Stimulated activated CD4-positive, alpha-beta T cell treated with anti-CD3 and anti-CD28 coated beads, Interleukin-15, amount 100 ng/mL, for 24 hours (primary cell): ENCODE measurements around the gene PRPF19.

ENCODE experiments used
- DNase-seq: peaks from one replicate; pipeline ENCODE4 v3.0.0-alpha.2; 2020

The PRPF19 gene

DNA sequence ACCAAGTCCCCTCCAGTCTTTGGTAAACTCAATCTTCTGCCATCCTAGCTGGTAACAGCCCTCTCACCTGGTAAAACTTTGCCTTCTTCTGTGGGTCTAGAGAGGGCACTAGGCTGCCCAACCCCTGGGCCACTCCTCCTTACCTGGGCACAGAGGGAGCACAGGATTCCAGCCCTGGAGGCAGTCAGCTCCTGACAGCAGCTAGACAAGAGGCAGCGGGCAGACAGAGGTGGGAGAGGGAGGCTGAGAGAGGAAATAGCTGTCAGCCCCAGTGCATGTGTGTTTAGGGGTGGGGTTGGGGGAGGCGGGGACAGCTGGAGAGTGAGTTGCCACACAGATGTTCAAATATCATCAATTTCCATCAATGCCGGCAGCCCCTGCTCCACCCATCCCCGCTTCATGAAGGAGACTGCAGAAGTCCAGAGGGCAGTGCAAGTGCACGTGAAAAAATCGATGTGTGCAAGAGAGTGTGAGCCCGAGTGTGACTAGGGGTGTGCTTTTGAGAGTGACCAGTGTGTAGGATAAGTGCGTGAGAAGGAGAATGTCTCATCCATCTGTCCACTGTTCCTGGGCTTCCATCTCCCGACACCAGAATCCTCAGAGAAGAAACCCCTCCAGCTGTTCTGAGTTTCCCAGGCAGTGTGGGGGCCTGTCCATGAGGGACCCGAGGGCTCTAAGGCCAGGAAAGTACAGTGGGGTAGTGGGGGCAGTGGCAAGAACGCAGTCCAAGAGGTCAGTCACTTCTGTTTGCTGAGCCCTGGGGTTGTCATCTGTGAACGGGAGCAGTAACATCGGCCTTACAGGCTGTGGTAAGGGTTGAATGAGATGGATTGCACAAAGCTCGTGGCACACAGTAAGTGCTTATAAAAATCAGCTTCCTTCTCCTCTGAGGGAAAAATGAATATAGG, 50.4 kb downstream of the PRPF19 start, which contains the start of gene PTGDR2:
Gene PTGDR2, minus strand, starts transcription at position 225 of the 908 bp plus-strand sequence. CDS start 2,228 bp downstream, outside the sequence.
- no peak for DNase-seq

DNA sequence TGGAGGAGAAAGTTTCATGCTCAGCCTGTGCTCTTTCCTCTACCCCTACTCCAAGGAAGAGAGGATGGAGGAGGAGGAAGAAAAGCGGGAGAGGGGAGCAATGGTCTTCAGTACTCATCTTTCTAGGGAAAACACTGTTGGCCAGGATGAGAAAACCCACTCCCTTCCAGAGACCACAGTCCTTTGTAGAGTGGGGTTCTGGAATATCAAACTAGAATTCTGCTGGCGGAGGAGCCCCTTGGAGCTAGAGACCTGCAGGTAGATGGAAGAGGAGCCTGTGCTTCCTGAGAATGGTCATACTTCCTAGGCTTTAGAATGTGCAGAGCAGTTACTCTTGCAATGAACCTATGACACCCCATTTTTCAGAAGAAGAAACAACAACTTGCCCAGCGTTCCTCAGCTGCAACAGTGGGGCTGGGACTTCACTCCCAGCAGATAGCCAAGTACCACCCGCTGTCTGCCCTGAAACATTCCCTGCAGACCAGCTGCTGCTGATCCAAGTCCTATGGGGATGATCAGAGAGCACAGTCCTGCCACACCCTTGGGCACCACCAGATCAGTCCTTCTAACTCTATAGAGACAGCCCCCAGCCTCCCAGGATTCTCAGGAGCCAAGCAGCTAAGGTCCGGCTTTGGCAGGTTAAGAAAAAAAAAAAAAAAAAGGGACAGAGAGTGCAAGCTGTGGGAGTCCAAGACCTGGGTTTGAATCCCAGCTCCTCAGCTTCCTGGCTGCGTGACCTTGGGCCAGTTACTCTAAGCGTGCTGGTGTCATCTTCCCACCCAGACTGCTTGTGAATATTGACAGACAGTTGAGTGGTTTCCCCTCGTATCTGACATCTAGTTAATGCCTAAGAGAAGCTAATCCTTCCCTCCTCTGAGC, 51.3 kb downstream of the PRPF19 start:
- DNase-seq = no peak

DNA sequence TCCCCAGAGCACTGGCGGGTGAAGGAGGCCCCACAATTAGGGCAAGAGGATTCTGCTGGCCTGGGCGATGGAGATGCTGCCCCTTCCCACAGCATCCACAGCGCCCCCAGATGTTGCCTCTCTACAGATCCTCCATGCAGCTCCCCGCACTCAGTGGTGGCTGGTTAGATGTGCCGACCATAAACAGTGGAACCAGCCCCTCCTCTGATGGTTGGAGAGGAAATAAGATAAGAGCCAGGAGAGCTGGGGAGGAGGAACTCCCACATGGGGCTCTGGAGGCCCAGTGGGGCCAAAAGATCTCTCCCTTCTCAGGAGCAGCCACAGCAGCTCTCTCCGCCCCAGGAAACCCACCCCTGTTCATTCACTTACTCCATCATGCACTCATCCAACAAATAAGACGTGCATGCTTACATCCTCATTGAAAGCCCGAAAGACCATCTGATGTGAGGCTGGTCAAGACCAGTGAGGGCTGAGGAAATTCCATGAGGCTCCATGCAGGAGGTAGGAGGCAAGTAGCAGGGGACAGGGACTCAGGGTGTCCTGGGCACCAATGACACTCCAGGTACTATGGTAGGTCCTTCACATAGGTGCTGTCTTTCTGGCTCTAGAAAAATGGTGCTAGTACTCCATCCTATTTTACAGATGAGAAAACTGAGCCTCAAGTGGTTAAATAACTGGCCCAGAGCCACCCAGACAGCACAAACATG, 52.1 kb downstream of the PRPF19 start:
- DNase-seq = no peak

GRCh38 chr11:60852982-60853950, 53.1 kb downstream of the PRPF19 start:
- no peak for DNase-seq

GRCh38 chr11:60852117-60852981, 54.0 kb downstream of the PRPF19 start:
- DNase-seq = no peak

DNA sequence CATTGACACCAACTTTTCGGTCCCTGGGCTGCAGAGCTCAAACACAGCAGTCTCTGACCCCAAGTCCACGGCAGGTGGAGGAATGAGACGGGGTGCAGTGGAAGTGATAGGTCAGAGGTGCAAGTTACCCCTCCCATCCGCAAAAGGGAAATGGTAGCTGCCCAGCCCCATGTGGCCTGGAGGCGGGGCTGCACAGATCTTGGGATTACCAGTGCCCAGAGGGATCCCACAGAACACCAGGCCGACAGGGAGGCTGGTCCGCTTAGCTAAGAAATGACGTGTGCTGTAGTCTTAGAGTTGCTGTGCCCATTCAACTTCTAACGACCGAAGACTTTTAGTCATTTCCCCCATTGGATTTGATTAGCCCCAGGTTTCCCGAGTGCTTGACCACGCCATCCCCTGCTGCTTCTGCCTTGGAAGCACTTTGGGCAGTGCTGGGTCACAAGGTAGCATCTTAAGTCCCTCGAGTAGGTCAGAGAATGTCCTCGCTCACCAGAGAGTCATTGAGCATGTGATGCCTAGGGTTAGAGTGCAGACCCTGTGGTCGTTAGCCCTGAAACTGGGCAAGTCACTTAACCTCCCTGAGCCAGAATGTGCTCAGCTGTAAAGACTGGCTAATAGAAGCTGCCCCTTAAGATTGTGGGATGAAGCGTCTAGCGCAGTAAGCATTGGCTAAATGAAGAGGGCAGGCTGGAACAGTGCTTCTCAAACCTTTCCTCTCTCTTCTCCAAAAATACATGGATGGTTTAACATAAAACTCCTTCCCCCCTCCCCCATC, 54.9 kb downstream of the PRPF19 start:
- DNase-seq = no peak

DNA sequence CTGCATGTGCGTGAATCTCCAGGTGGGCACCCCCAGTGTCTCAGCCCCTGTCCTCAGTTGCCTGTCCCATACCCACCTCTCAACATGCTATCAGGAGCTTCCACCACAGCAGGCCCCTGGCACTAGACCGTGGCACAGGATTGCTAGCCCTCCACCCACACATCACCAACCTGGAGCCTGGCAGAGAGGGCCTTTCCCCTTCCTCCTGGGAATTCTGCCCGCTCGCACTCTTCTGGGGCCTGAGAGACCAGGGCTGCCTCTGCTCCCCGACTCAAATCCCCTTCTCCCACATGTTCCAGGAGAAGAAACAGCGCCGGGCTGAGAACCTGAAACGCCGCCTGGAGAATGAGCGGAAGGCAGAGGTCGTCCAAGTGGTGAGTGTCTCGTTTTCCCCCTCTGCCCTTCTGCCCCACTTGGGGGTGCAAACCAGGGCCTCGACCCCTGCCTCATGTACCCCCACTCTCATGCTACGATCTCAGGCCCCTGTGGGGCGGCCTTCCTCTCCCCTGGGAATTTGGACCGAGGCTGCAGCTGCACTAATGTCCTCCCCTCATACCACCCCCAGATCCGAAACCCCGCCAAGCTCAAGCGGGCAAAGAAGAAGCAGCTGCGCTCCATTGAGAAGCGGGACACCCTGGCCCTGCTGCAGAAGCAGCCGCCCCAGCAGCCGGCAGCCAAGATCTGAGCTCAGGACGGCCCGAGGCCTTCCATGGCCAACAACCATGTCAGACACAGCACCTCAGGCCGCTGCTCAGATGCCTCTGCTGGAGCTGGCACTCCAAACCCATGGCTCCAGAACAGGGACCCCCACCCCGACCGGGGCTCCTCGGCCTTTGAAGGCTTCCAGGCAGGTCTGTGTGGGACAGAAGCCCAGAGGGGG, 56.5 kb downstream of the PRPF19 start:
- DNase-seq = no peak

GRCh38 chr11:60848714-60849151, 57.7 kb downstream of the PRPF19 start:
- no peak for DNase-seq

DNA sequence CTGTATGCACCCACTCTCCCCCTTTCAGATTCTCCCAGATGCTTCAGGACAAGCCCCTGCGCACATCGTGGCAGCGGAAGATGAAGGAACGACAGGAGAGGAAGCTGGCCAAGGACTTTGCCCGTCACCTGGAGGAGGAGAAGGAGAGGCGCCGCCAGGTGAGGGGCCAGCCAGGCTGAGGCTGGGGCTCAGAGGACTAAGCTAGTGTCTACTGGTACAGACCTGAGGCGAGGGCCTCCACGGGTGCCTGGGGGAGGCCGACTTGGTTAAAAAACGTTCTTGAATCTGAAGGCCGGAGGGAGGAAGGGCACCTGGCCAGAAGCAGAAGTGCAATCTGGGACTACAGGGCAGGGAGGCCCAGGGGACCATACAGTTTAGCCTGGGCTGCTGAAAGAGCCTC, 58.5 kb downstream of the PRPF19 start:
- no peak for DNase-seq

GRCh38 chr11:60847281-60847680, 59.1 kb downstream of the PRPF19 start:
- no peak for DNase-seq

DNA sequence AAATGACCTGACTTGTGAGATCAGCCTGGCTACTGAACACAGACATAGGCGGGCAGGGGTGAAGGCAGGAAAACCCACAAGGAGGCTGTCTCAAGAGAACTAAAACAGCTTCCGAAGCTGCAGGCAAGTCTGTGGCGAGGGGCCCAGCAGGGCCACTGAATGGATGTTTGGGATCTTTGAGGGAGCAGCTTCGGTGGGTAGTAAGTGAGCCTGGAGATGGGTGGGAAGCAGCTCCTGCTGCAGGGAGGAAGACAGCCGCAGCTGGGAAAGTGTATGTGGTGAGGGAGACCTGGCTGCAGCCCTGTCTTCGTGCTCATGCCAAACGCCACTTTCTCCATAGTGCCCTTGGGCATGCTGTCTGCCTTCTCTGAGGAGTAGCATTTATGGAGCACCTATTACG, 61.0 kb downstream of the PRPF19 start:
- DNase-seq = no peak

DNA sequence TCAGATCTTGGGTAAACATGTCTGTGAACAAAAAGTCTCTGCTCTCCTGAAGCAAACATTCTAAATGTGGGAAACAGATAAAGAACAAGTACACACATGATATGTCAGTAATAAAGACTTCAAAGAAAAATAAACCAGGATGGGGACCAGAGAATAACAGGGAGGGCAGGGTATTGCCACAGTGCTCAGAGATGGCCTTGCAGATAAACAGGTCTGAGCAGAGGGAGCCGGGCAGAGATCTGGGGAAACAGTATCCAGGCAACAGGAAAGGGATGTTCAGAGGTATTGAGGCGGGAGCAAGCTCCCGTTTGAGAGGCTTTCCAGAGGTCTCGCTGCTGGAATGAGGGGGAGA, 61.5 kb downstream of the PRPF19 start:
- no peak for DNase-seq

- DNase-seq = no peak
Measured at GRCh38 chr11:60844045-60844869, 62.1 kb downstream of the PRPF19 start.

- no peak for DNase-seq
Measured at GRCh38 chr11:60842668-60843600, 63.5 kb downstream of the PRPF19 start.

DNA sequence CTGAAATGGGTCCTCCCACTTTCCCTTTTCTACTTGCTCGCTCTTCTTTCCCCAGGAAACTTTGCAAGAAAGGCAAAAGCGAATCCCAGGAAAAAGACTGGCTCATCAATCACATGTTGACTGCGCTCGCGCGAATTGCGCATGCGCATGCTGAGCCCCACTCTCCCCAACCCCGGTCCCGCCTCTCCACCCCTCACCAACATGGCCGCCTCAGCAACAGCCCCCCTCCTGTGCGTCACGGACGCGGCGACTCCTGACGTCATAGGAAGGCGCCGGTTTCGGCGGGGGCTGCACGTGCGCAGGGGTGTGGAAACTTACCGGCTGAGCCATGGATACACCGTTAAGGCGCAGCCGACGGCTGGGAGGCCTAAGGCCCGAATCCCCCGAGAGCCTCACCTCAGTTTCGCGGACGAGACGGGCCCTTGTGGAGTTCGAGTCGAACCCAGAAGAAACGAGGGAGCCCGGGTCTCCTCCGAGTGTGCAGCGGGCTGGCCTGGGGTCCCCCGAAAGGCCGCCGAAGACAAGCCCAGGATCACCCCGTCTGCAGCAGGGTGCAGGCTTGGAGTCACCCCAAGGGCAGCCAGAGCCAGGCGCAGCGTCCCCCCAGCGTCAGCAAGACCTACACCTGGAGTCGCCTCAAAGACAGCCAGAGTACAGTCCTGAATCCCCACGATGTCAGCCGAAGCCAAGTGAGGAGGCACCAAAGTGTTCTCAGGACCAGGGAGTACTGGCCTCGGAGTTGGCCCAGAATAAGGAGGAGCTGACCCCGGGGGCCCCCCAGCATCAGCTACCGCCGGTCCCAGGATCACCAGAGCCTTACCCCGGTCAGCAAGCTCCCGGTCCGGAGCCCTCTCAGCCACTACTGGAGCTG, 64.4 kb downstream of the PRPF19 start, which contains the start of gene CCDC86:
Gene CCDC86, plus strand, starts transcription at position 317 of the 871 bp plus-strand sequence. Its CDS starts 12 bp downstream, at position 329.
- DNase-seq = peak; percentile 98
